M059J (cell line): ENCODE data around the gene MYMX. TPM values are rescaled to one million over a fixed set of nuclear protein-coding genes. Genes with fewer than 3 reads are reported as not detected.

Experiments used
- DNase-seq: peaks from one replicate; pipeline ENCODE4 v3.0.0-alpha.2; 2012; ENCODE audit warnings: low read depth
- total RNA-seq: library from RNA; depleted of rRNA; stranded (reverse); fragments of >200 nt; shearing (Covaris generic); gene quantifications from 2 replicates; pipeline ENCODE4 v1.2.3, GENCODE V29; 2014

Gene MYMX
- total RNA-seq, 1 experiment from 2014 or later: not detected

DNA sequence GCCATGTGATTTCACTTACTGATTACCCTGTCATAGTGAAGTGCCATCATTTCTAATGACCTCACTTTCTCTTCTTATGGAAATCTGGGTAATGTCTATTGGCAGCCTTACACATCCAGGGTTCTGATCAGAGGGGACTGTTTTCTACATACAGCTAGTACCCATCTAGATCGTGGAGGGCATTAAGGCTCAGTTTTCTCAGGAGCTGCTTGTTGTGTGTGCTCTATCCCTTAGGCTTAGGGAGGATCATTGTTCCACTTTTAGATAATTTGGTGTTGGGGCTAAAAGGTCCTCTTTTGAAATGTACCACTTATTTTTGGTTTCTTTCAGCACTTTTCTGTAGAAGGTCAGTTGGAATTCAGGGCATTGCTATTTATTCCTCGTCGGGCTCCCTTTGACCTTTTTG lies 34.0 kb downstream of the MYMX start:
- DNase-seq: no peak

DNA sequence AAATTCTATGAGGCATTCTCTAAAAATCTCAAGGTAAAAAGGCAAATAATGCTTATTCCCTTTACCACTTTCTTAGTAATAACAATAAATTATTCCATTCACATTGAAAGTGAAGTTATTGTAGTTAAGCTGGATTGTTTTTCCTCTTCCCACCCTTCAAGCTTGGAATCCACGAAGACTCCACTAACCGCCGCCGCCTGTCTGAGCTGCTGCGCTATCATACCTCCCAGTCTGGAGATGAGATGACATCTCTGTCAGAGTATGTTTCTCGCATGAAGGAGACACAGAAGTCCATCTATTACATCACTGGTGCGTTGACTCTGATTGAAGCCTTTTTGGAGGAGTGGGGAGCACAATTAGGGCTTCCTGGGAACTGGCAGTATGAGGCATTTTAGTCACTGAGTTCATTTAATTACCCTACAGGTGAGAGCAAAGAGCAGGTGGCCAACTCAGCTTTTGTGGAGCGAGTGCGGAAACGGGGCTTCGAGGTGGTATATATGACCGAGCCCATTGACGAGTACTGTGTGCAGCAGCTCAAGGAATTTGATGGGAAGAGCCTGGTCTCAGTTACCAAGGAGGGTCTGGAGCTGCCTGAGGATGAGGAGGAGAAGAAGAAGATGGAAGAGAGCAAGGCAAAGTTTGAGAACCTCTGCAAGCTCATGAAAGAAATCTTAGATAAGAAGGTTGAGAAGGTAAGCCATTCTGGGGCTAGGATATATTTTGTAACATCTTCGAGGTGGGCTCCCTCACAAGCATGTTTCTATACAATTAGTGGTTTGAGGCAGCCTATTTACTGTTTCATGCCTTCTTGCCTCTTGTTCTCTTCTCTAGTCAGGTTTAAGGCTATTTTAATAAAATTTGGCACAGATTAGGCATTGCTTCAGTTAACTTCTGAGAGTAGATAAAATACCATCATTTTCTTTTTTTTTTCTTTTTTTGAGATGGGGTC lies 35.1 kb downstream of the MYMX start:
- no peak for DNase-seq

DNA sequence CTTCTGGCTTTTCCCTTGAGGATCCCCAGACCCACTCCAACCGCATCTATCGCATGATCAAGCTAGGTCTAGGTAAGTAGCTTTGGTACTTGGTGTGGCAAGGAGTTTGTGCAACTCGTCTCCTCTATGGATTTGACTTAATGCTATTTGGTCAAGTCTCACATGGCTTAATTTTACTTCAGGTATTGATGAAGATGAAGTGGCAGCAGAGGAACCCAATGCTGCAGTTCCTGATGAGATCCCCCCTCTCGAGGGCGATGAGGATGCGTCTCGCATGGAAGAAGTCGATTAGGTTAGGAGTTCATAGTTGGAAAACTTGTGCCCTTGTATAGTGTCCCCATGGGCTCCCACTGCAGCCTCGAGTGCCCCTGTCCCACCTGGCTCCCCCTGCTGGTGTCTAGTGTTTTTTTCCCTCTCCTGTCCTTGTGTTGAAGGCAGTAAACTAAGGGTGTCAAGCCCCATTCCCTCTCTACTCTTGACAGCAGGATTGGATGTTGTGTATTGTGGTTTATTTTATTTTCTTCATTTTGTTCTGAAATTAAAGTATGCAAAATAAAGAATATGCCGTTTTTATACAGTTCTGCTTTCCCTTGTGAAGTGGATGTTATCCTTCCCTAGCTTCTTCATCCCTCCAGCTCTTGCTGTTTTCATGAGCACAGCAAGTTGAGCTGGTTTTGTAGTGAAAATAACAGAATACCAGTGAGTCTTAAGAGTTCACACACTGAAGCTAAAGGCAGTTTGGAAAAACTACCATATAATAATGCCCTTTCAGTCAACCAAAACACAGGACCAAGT lies 36.8 kb downstream of the MYMX start:
- peak; percentile 65 for DNase-seq

DNA sequence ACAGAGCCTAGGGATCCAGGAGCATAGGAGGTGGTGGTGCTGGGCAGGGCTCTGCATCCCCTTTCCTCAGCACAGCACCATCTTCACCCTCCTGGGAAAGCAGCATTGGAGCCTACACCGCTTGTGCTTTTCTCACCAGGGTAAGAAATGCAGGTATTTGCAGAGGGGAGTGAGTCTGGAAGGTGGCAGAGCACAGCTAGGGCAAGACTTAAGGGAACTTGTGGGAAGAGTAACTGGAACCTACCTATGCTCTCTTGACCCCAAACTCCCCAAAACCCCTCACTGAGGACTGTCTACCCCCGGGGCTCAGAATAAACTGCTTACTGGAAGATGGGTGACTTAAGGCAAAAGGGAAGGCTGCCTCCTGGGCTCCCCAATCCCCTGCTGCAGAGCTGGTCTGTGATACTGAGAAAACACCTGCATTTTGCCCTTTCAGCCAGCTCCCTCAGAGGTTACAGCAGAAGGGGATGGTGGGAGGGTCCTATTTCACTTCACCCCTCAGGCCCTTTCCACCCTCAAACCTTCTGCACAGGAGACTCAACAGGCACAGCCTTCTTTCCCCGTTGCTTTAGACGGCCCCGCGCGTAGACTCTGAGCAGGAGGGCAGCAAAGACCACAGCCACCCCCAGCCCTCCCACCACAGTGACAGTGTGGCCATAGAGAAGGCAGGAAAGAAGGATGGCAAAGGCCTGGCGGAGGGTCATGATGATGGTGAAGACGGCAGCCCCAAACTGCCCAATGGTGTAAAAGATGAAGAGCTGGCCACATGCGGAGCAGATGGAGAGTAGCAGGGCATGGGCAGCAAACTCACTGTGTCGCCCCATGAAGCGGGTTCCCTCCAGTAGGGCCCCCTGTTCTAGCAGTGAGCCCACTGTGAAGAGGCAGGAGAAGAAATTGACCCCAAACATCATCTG lies 37.7 kb downstream of the MYMX start:
- DNase-seq: no peak

DNA sequence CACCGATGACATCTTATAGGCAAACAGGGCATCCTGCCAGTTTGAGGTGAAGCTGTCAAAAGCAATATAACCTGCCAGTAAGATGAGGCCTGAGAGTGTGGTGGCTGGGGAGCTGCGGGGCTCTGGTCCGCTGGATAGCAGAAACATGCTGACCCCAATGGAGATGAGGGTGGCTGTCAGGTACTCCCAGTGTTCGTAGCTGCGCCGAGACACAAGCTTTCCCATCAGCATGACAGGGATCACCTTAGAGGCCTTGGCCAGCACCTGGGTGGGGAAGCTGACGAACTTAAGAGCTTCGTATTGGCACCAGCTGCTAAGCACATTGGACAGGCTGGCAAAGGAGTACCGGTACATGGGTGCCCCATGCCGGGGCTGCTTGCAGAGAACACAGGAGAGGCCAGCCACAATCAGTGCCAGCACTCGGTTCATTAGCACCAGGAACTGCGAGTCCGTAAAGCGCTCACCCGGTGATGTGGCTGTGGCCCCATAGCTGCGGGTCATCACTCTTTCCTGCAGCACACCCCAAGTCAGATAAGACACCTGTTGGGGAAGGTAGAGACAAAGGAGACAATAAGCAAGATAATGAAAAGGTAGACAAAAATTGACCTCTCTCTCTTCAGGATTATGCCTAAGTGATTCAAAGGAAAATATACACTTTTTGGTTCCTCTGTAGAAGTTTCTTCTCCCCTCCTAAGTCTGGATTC lies 38.5 kb downstream of the MYMX start:
- DNase-seq: peak; percentile 36

DNA sequence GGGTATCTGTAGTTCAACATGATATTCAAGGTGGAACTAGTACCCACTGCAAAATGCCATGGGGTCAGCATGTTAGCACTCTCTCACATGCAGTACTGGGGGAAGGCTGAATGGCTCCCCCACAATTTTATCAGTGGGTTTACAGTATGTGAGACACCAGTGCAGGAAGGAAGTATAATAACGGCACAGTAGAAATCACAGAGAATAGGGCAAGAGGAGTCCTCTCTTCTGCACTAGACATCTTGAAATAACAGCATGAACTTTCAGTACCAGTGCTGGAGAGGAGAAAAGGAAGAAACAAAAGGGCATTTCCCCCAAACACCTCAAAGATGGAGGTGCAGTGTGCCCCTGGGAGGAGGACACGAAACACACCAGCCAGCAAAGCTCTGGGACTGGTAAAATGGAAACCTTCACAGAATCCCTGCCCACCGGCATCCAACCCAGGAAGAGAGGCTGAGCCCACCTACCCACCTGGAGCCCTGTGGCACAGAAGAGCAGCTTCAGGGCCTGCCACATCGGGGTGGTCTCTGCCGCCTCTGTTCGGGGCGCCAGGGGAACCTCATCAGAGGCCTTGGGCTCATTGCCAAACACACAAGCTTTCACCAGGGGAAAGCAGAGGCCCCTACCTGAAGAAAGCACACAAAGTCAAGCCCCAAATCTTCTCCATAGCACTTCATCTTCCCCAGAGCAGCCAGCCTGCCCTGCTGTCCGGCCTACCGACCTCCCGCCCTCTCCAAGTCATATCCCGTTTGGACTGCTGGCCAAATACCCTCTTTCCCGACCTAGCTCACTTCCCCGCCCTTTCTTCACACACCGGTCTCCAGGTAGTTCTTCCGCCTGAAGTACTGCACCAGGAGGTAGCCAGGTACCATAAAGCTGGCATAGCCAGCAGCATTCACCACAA lies 39.4 kb downstream of the MYMX start:
- DNase-seq: peak; percentile 30

- DNase-seq: no peak
Measured at GRCh38 chr6:44256775-44257024, 40.0 kb downstream of the MYMX start.

- DNase-seq: peak; percentile 86
Measured at GRCh38 chr6:44257025-44257752, 40.5 kb downstream of the MYMX start, which contains the start of gene SLC35B2. Gene SLC35B2 (minus strand): TSS chr6:44257528. CDS start chr6:44257410, 118 bp downstream.

DNA sequence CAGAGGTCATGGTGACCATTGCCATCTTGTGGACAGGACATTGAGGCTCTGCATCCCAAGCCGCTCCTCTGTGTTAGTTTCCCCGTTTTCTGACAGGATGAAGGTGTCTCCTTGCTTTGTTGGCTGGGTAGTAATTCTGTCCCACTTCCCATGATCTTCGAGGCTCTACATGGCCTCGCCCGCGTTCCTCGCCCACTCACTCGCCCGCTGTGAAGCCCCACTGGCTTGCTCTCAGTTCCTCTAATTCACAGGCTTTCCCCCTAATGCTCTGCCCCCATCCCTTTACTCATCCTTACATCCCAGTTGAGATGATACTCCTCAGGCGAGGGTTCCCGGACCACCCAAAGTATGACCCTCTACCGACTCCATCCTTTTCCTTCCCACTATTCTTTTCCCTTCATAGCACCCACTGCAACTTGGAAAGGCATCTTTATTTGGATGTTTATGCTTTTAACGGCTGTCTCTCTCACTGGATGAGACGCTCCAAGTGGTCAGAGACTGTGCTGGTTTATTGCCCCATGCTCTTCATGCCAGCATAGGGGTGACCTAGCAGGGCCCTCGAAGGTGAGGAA lies 41.1 kb downstream of the MYMX start:
- no peak for DNase-seq

GRCh38 chr6:44258325-44258863 lies 41.7 kb downstream of the MYMX start:
- DNase-seq: no peak

- DNase-seq: no peak
Measured at GRCh38 chr6:44258921-44259320, 42.2 kb downstream of the MYMX start.

DNA sequence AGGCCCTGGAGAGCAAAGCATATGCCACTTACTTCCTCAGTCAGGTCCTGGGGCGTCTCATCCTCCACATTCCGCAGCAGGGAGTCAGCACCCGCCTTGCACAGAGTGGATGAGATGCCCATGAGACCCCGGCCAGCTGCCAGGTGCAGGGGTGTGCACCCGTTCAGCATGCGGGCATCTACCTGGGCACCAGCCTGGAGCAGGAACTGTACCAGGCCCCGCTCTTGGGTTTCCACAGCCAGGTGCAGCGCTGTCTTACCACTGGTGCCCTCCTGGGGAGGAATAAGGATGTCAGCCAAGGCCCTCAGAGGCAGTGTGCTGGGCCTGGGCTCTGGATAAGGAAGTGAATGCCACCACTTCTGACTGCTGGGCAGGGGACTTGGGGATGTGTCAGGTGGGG lies 43.3 kb downstream of the MYMX start:
- no peak for DNase-seq

- no peak for DNase-seq
Measured at GRCh38 chr6:44260451-44261297, 43.9 kb downstream of the MYMX start.

GRCh38 chr6:44261581-44261980 lies 44.9 kb downstream of the MYMX start:
- no peak for DNase-seq

GRCh38 chr6:44262467-44263353 lies 46.0 kb downstream of the MYMX start:
- no peak for DNase-seq

DNA sequence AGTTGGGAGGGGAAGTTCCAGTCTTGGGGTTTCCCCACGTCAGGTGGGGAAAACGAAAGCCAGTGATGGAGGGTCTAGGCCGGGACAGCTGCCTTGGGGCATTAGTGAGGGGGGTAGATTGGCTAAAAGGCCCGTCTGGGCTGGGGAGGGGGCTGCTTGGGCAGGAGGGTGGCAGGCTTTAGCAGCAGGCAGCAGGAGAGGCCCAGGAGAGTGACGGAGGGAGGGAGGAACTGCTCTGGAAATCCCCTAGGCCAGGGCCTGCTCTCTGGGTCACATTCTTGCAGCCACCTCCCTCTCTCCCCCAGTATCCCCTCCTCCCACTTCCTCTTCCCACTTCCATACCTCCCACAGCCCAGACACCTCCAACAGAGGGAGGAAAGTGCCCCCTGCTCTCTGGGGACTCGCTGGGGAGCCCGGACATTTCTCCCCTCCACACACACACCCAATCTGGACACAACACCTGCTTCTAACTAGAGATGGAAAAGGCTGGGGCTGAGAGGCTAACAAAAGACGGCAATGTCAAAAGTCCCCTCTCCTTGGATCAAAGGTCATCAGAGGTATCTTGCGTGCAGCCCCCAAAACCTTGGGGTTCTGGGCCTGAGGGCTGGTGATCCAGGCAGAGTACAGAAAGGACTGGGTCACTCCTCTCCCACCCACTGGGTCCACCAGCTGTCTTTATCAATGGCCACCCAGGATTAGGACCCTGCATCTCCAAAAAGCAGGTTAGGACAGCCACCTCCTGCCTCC lies 46.8 kb downstream of the MYMX start:
- peak; percentile 65 for DNase-seq
